Measurements from ENCODE around the gene PRM3.
A peak's percentile ranks its signal among the peaks of the same experiment; 100 is the strongest.

PRM3 gene

GRCh38 chr16:11289202-11289601, 15.8 kb upstream of the PRM3 start:
- H3K4me3 ChIP-seq (ENCODE audit: low read length) = no peak overlapping the region
- no peaks in the 10 kb centered on the region for H3K9me3 ChIP-seq (ENCODE audit: low read length)
- no peaks in the 10 kb centered on the region for H3K27me3 ChIP-seq (ENCODE audit: insufficient read depth, low read length)
- H3K4me1 ChIP-seq (ENCODE audit: insufficient read depth, low read length) = no peaks in the 10 kb centered on the region
- no peak overlapping the region for H2AFZ ChIP-seq (ENCODE audit: low read depth, low read length)
- H3K36me3 ChIP-seq (ENCODE audit: insufficient read depth, low read length) = no peaks in the 10 kb centered on the region

DNA sequence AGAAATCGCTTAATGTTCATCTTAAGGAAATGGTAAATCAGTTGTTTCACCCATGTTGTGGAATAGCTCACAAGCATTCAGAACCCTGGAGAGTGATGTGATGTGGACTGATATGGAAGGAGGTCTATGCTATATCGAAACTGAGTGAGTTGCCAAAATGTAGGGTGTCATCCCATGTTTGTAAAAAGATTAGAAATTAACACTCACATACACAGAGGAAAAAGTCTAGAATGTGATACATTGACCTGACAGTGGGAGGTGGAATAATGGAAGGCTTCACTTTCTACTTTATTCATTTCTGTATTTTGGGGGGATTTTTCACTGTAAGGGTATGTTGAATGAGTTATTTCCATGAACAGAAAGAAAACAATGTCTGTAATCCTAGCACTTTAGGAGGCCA, 12.4 kb upstream of the PRM3 start:
- Histone ChIP-seq H3K27me3 (ENCODE audit: insufficient read depth, low read length) (no peaks in the 10 kb centered on the region), H2AFZ (ENCODE audit: low read depth, low read length) (no peak overlapping the region), H3K36me3 (ENCODE audit: insufficient read depth, low read length) (no peaks in the 10 kb centered on the region), H3K4me3 (ENCODE audit: low read length) (no peak overlapping the region), H3K9me3 (ENCODE audit: low read length) (no peaks in the 10 kb centered on the region), H3K4me1 (ENCODE audit: insufficient read depth, low read length) (no peaks in the 10 kb centered on the region)

GRCh38 chr16:11283820-11284248, 10.4 kb upstream of the PRM3 start:
- Histone ChIP-seq H3K9me3 (ENCODE audit: low read length) (no peaks in the 10 kb centered on the region), H3K36me3 (ENCODE audit: insufficient read depth, low read length) (no peaks in the 10 kb centered on the region), H3K4me3 (ENCODE audit: low read length) (no peak overlapping the region), H2AFZ (ENCODE audit: low read depth, low read length) (no peak overlapping the region), H3K4me1 (ENCODE audit: insufficient read depth, low read length) (no peaks in the 10 kb centered on the region), H3K27me3 (ENCODE audit: insufficient read depth, low read length) (no peaks in the 10 kb centered on the region)

DNA sequence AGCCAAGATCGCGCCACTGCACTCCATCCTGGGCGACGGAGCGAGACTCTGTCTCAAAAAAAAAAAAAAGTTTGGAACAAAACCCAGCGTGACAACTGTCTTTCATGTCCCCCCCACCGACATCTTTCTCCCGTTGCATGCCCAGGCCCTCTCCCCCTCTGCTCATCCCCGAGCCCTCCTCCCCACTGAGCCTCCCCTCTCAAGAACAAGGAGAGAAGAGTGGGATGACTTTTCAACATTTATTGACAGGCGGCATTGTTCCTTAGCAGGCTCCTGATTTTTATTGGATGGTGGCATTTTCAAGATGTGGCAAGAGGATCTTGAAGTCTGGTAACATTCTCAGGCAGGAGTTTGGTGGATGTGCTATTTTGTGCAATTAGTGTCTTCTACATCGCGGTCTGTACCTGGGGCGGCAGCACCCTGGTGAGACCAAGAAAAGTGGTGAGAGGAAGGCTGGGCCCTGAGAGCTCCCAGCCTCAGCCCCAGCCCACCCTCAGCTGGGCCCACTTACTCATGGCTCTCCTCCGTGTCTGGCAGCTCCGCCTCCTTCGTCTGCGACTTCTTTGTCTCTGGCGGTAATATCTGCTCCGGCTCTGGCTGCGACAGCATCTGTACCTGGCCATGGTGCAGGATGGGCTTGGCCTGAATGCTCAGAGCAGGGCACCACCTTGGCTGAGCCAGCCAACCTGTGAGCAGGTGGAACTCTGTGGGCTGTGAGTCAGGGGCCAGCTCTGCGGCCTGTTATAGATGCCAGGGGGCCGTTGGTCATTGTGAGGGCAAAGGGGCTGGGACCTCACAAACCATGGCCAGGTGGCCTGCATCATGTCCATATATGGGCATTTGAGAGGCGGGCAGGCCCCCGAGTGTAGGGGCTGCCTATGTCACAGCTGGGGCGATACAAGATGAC, 7.4 kb upstream of the PRM3 start, which contains the start of gene PRM1:
TSS of gene PRM1 (minus strand) at position 715 of the 907 bp plus-strand sequence. CDS start at position 623, 92 bp downstream.
- Histone ChIP-seq H3K4me1 (ENCODE audit: insufficient read depth, low read length) (no peaks in the 10 kb centered on the region), H3K9me3 (ENCODE audit: low read length) (no peaks in the 10 kb centered on the region), H3K27me3 (ENCODE audit: insufficient read depth, low read length) (no peaks in the 10 kb centered on the region), H3K4me3 (ENCODE audit: low read length) (no peak within 1 kb of the TSS), H2AFZ (ENCODE audit: low read depth, low read length) (no peak within 1 kb of the TSS), H3K36me3 (ENCODE audit: insufficient read depth, low read length) (no peaks in the 10 kb centered on the region)

GRCh38 chr16:11278681-11279628, 5.5 kb upstream of the PRM3 start:
- no peaks in the 10 kb centered on the region for H3K27me3 ChIP-seq (ENCODE audit: insufficient read depth, low read length)
- no peak overlapping the region for H3K4me3 ChIP-seq (ENCODE audit: low read length)
- H3K4me1 ChIP-seq (ENCODE audit: insufficient read depth, low read length) = peaks cover 3% of the 10 kb centered on the region
- no peak overlapping the region for H2AFZ ChIP-seq (ENCODE audit: low read depth, low read length)
- no peaks in the 10 kb centered on the region for H3K36me3 ChIP-seq (ENCODE audit: insufficient read depth, low read length)
- peaks cover 2% of the 10 kb centered on the region for H3K9me3 ChIP-seq (ENCODE audit: low read length)

DNA sequence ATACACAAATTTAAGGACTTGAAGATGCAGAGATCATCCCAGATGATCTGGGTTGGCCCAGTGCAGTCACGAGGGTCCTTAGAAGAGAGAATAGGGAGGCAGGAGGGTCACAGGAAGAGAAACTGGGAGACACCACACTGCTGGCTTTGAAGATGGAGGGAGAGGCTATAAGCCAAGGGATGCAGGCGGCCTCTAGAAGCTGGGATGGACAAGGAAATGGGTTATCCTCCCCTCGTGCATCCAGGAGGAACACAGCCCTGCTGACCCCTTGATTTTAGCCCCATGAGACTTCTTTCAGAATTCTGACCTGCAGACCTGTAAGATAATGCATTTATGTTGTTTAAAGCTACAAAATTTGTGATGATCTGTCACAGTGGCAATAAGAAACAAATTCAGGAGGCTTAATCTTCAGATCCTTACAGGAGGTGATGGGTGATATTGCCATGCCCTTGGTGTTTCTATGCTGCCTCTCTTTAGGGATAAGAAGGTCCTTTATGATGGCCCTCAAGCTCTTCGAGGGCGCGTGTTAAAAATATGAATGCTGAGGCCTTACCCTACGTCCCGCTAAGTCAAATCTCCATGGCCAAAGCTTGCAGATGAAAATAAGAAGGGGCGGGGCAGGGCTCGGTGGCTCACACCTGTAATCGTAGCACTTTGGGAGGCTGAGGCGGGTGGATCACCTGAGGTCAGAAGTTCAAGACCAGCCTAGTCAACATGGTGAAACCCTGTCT, 4.3 kb upstream of the PRM3 start:
- no peak overlapping the region for H3K4me3 ChIP-seq (ENCODE audit: low read length)
- H3K9me3 ChIP-seq (ENCODE audit: low read length) = peaks cover 2% of the 10 kb centered on the region
- no peaks in the 10 kb centered on the region for H3K27me3 ChIP-seq (ENCODE audit: insufficient read depth, low read length)
- H3K36me3 ChIP-seq (ENCODE audit: insufficient read depth, low read length) = no peaks in the 10 kb centered on the region
- H3K4me1 ChIP-seq (ENCODE audit: insufficient read depth, low read length) = peaks cover 10% of the 10 kb centered on the region
- H2AFZ ChIP-seq (ENCODE audit: low read depth, low read length) = no peak overlapping the region

GRCh38 chr16:11276896-11277593, 3.6 kb upstream of the PRM3 start:
- H3K27me3 ChIP-seq (ENCODE audit: insufficient read depth, low read length) = no peaks in the 10 kb centered on the region
- peaks cover 10% of the 10 kb centered on the region for H3K4me1 ChIP-seq (ENCODE audit: insufficient read depth, low read length)
- H3K9me3 ChIP-seq (ENCODE audit: low read length) = peaks cover 2% of the 10 kb centered on the region
- no peaks in the 10 kb centered on the region for H3K36me3 ChIP-seq (ENCODE audit: insufficient read depth, low read length)
- H3K4me3 ChIP-seq (ENCODE audit: low read length) = no peak overlapping the region
- no peak overlapping the region for H2AFZ ChIP-seq (ENCODE audit: low read depth, low read length)

DNA sequence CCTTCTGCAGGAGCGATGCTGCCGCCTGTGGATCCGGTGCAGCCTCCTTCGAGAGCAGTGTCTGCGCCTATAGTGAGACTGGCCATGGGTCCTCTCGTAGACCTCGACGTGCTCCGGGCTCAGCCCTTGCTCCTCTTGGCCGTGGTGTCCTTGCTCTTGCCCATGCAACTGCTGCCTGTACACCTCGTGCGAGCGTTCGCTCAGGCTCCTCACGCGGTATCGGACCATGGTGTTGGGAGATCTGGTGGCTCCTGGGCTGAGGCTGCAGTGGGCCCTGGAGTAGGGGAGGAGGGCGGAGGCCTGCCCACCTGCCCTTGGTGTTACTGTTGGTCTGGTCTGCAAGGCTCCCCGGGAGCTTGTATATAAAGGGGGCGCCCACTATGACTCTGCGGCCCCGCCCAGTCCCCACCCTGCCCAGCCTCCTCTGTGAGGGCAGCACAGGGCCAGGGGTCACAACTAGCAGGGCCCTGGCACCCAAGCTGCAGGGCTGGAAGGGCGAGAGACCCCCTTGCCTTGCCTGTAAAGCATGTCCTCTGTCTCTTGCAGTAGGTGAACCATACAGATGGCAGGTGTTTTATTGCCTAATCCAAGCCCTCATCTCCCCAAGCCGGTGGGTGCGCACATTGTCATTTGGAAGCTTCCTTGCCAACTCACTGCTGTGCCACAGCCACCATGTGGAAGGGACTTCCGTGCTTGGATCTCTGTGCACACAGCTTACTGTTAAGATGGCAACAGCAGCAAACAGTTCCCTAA, 2.9 kb upstream of the PRM3 start, which contains the start of gene PRM2:
TSS of gene PRM2 (minus strand) at position 338 of the 753 bp plus-strand sequence. CDS start at position 228, 110 bp downstream.
- Histone ChIP-seq H3K4me1 (ENCODE audit: insufficient read depth, low read length) (peaks cover 10% of the 10 kb centered on the region), H2AFZ (ENCODE audit: low read depth, low read length) (no peak within 1 kb of the TSS), H3K27me3 (ENCODE audit: insufficient read depth, low read length) (no peaks in the 10 kb centered on the region), H3K4me3 (ENCODE audit: low read length) (no peak within 1 kb of the TSS), H3K9me3 (ENCODE audit: low read length) (peaks cover 2% of the 10 kb centered on the region), H3K36me3 (ENCODE audit: insufficient read depth, low read length) (no peaks in the 10 kb centered on the region)

DNA sequence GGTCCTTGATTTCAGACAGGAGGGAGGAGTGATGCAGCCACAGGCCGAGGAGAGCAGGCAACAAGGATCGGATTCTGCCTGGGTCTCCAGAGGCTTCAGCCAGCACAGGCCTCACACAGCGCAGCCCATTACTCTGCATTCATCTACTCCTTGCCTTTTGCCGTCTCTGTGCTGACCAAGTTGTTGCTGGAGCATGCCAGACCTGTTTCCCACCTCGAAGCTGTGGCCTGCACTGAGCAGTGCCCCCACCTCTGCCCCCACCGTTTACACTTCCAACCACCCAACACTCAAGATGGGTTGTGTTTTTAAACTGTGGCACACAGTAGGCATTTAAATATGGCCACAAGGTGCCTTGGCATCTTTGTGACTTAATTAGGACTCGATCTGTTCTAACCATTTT, 1.5 kb upstream of the PRM3 start:
- peaks cover 2% of the 10 kb centered on the region for H3K9me3 ChIP-seq (ENCODE audit: low read length)
- no peak overlapping the region for H2AFZ ChIP-seq (ENCODE audit: low read depth, low read length)
- H3K27me3 ChIP-seq (ENCODE audit: insufficient read depth, low read length) = no peaks in the 10 kb centered on the region
- no peak overlapping the region for H3K4me3 ChIP-seq (ENCODE audit: low read length)
- H3K36me3 ChIP-seq (ENCODE audit: insufficient read depth, low read length) = no peaks in the 10 kb centered on the region
- H3K4me1 ChIP-seq (ENCODE audit: insufficient read depth, low read length) = peaks cover 10% of the 10 kb centered on the region

GRCh38 chr16:11273721-11274324, 394 bp upstream of the PRM3 start:
- Histone ChIP-seq H3K4me3 (ENCODE audit: low read length) (no peak overlapping the region), H3K36me3 (ENCODE audit: insufficient read depth, low read length) (no peaks in the 10 kb centered on the region), H3K9me3 (ENCODE audit: low read length) (peaks cover 2% of the 10 kb centered on the region), H2AFZ (ENCODE audit: low read depth, low read length) (peak overlapping the region; percentile 14), H3K4me1 (ENCODE audit: insufficient read depth, low read length) (peaks cover 10% of the 10 kb centered on the region), H3K27me3 (ENCODE audit: insufficient read depth, low read length) (no peaks in the 10 kb centered on the region)

GRCh38 chr16:11272484-11272883, 945 bp downstream of the PRM3 start:
- no peaks in the 10 kb centered on the region for H3K36me3 ChIP-seq (ENCODE audit: insufficient read depth, low read length)
- H3K27me3 ChIP-seq (ENCODE audit: insufficient read depth, low read length) = no peaks in the 10 kb centered on the region
- H2AFZ ChIP-seq (ENCODE audit: low read depth, low read length) = no peak overlapping the region
- H3K4me3 ChIP-seq (ENCODE audit: low read length) = no peak overlapping the region
- H3K9me3 ChIP-seq (ENCODE audit: low read length) = peaks cover 2% of the 10 kb centered on the region
- H3K4me1 ChIP-seq (ENCODE audit: insufficient read depth, low read length) = peaks cover 10% of the 10 kb centered on the region
